ENCODE measurements around the gene ANKHD1.

- no peak for TF ChIP-seq CTCF (IDR thresholded peaks at IDR 0.05 in 4 of 5, conservative IDR thresholded peaks at IDR 0.05 in 1 of 5)
- no peak for TF ChIP-seq POLR2A (IDR thresholded peaks at IDR 0.05)
Measured at GRCh38 chr5:140524003-140524402, 122.4 kb downstream of the ANKHD1 start.

Data from gastrocnemius medialis (tissue), 4 donors.